NOMO-1 (cell line): ENCODE results near the gene BARX1.

Experiments used
- DNase-seq, 2 experiments: peaks; one replicate each; lab custom pipeline; 2025; ENCODE audit not compliant: unreplicated experiment in 2 of 2; lab: John Stamatoyannopoulos, UW

Gene BARX1

DNA sequence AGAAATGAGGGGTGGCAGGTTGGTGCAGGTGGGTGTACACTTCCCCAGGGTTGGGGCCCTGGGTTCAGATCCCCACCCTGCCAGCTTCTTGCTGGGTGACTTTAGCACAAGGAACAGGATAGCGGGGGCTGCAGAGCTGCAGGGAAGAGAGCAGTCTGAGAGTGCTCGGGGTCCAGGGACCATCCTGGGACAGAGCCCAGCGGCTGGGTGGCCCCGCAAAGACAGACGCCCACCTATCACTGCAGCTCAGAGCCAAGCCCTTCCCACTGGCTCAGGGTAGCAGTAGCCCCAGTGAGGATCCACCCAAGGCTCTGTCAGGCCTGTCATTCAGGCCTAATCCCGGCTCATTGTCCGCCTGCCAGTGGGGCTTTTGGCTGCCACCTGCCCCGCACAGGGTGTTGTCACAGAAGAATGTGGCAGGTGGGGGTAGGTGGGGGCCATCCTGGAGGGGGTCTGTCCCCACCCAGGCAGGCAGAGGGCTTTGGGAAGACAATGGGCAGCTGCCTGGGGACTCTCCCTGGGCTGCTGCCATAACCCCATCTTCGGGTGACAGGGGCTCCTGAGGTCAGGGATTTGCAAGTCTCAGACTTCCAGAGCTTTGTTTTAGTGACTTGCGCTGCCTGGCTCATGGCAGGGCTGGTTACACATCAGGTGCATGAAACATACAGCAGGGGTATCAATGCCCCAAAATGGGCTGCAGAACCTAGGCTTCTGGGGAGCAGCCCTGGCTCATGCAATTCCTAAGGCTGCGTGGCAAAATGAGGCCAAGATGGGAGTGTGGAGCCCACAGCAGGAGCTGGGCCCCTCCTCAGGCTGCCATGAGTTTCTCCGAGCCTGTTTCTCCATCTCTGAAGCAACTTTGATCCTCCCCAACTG is 52.1 kb downstream of the BARX1 start:
- DNase-seq, result no peak

- no peak for DNase-seq
Measured at GRCh38 chr9:93902051-93902779, 52.9 kb downstream of the BARX1 start.
